CD4-positive, alpha-beta T cell treated with Interferon alpha-2 for 1 hour (primary cell): Measurements from ENCODE around the gene KRTAP9-4.
"Not testable (repeated sequence)": the region's sequence is repeated elsewhere in the genome, so short reads cannot be mapped to it uniquely, and the experiment has no call there.

Experiments used
- DNase-seq, 2 donors: peaks; one replicate each; pipeline ENCODE4 v3.0.0-alpha.2; 2020 to 2022

Gene KRTAP9-4

GRCh38 chr17:41249637-41250240, at the start of gene KRTAP9-4:
Gene KRTAP9-4, plus strand, starts transcription at chr17:41249687. Its CDS starts 34 bp downstream, at chr17:41249721.
- not testable (repeated sequence) for DNase-seq

DNA sequence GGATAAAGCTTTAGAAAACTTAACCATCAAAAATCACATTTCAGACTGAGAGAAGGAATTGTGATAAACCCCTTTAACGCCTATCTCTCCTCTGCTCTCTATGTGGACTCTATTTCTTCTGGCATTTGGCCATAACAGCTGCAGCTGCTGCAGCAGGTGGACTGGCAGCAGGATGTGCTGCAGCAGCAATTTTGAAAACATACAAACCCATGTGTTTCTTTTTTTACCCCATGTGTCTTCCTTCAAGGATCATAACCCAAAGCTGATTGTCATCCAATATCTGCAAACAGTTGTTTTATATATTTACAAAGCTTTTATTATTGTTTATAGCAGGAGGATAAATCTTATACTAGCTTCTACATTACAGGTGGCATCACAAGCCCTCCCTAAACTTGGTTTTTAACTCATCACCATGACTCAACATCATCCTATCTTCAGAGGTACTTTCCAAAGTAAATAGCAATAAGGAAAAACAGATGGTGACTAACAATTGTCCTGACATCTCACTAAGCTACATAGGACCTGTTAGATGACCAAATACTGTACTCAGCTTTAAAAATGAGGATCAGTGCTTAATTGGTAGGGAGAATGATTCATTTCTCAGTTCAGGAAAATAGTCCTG, 37.5 kb upstream of the KRTAP9-4 start:
- no peak for DNase-seq

- DNase-seq: no peak
Observed at GRCh38 chr17:41212524-41213169, 36.8 kb upstream of the KRTAP9-4 start.

- no peak for DNase-seq
Observed at GRCh38 chr17:41215681-41216080, 33.8 kb upstream of the KRTAP9-4 start.

GRCh38 chr17:41223821-41224220, 25.7 kb upstream of the KRTAP9-4 start:
- DNase-seq: no peak

GRCh38 chr17:41226051-41226450, 23.4 kb upstream of the KRTAP9-4 start:
- no peak for DNase-seq

DNA sequence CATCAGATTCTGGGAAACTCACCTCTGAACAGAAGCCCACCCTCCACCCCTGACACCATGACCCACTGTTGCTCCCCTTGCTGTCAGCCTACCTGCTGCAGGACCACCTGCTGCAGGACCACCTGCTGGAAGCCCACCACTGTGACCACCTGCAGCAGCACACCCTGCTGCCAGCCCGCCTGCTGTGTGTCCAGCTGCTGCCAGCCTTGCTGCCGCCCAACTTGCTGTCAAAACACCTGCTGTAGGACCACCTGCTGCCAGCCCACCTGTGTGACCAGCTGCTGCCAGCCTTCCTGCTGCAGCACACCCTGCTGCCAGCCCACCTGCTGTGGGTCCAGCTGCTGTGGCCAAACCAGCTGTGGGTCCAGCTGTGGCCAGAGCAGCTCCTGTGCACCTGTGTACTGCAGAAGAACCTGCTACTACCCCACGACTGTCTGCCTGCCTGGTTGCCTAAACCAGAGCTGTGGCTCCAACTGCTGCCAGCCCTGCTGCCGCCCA, 22.8 kb upstream of the KRTAP9-4 start, which contains the start of gene KRTAP9-2:
KRTAP9-2 (plus strand) TSS at position 51 of the 498 bp plus-strand sequence; CDS start at position 58, 7 bp downstream.
- not testable (repeated sequence) for DNase-seq

DNA sequence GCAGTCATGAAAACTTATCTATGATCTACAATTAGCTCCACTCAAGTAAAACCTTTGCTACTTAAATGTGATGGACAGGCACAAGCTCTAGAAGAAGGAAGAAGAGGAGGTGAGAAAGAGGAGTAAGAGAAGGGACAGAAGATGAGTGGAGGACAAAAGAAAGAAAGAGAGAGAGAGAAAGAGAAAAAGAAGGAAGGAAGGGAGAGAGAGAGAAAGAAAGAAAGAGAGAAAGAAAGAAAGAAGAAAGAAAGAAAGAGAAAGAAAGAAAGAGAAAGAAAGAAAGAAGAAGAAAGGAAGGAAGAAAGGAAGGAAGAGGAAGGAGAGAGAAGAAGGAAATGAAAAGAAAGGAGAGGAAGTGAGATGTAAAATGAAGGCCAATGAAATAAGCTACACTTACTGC, 19.4 kb upstream of the KRTAP9-4 start:
- no peak for DNase-seq

DNA sequence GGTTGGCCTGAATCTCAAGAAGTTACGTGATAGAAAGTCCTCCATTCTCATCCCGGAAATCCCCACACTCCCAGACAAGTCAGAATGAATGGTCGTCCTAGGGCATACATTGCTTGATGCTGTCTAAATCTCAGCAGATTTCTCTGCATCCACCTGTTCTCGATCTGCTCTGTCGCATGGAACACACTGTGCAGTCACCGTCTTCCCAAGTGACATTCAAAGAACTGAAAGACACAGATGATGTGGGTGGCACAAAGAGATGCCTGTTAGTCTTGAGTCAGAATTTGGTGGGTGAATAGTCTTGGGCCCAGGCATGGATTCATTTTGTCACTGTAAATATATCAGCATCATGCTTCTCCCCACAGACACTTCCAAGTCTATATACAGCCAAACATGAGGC, 17.8 kb upstream of the KRTAP9-4 start:
- DNase-seq: no peak

GRCh38 chr17:41232399-41233105, 16.9 kb upstream of the KRTAP9-4 start, which contains the start of gene KRTAP9-3:
Gene KRTAP9-3, plus strand, starts transcription at chr17:41232449. Its CDS starts 53 bp downstream, at chr17:41232502.
- DNase-seq: not testable (repeated sequence)

- DNase-seq: not testable (repeated sequence)
Observed at GRCh38 chr17:41237116-41237515, 12.4 kb upstream of the KRTAP9-4 start.

DNA sequence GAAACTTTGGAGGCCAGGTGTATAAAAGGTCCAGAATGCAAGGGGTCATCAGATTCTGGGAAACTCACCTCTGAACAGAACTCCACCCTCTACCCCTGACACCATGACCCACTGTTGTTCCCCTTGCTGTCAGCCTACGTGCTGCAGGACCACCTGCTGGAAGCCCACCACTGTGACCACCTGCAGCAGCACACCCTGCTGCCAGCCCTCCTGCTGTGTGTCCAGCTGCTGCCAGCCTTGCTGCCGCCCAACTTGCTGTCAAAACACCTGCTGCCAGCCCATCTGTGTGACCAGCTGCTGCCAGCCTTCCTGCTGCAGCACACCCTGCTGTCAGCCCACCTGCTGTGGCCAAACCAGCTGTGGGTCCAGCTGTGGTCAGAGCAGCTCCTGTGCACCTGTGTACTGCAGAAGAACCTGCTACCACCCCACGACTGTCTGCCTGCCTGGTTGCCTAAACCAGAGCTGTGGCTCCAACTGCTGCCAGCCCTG, 11.5 kb upstream of the KRTAP9-4 start, which contains the start of gene KRTAP9-8:
KRTAP9-8 (plus strand) TSS at position 51 of the 489 bp plus-strand sequence; CDS start at position 104, 53 bp downstream.
- not testable (repeated sequence) for DNase-seq

DNA sequence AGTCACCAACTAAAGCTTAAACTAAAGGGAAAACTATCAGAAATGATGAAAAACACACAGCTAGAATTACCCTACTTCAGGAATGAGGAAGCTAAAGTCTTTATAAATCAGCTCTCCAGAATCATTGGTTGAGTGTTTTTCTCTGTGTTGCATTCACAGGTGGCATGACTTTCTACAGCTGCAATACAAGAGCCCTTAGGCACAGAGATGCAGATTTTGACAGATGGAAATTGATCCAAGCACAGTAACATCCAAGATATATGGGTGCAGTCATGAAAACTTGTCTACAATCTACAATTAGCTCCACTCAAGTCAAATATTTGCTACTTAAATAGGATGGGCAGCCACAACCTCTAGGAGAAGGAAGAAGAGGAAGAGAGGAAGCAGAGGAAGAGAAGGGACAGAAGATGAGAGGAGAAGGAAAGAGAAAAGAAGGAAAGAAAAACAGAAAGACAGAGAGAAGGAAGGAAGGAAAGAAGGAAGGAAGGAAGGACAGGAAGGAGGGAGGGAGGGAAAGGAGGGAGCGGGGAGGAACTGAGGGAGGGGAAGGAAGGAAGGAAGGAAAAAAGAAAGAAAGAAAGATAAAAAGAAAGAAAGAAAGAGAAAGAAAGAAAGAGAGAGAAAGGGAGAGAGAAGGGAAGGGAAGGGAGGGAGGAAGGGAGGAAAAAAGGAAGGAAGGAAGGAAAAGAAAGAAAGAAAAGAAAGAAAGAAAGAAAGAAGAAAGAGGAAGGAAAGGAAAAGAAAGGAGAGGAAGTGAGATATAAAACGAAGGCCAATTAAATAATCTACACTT, 2.3 kb upstream of the KRTAP9-4 start:
- not testable (repeated sequence) for DNase-seq

DNA sequence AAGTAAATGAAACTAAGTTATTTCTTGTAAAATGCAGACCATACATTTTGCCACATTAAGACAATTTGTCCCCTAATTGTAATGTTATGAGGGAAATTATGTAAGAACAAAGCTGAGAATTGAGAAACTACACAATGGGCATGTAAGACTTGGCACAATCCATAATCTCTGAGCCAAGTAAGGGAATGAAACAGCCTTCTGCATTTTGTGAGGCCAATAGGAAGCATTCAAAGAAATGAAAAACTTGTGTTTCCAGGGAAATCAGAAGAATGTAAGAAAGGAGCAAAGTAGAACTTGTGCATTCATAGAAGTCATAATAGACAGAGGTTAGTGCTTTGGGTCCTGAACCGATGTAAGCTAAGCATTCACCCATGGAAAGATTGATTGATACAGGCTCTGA, 1.8 kb downstream of the KRTAP9-4 start:
- DNase-seq: no peak

DNA sequence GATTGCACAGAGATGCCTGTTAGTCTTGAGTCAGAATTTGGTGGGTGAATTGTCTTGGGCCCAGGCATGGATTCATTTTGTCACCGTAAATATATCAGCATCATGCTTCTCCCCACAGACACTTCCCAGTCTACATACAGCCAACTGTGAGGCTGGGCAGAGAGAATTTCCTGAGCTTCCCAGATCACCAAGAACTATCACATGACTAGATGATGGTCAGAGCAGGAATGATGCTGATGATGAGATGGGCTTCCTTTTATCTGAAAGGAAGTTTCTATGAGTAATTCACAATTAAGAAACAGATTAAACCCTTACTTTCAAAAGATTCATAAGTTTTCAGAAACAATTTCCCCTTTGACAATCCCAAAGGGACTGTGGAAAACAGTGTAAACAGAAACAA, 5.4 kb downstream of the KRTAP9-4 start:
- no peak for DNase-seq

GRCh38 chr17:41255381-41256290, 6.1 kb downstream of the KRTAP9-4 start, which contains the start of gene KRTAP9-9:
Gene KRTAP9-9, plus strand, starts transcription at chr17:41255384.
- not testable (repeated sequence) for DNase-seq

GRCh38 chr17:41256291-41256685, 6.8 kb downstream of the KRTAP9-4 start:
- DNase-seq: no peak

- no peak for DNase-seq
Observed at GRCh38 chr17:41258406-41258805, 8.9 kb downstream of the KRTAP9-4 start.

DNA sequence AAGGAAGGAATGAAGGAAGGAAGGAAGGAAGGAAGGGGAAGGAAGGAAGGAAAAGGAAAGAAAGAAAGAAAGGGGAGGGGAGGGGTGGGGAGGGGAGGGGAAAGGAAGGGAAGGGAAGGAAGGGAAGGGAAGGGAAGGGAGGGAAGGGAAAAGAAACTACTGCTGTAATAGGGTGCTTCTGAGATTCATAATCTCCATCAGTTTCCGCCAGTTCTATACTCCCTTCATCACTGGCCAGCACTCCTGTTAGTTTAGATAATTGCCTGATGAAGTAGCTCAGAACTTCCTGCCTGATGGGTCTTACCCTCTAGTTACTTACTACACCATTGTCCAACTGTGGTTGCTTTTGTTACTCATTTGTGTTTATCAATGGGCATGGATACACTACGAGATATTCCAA, 13.7 kb downstream of the KRTAP9-4 start:
- DNase-seq: no peak

GRCh38 chr17:41264599-41264998, 15.1 kb downstream of the KRTAP9-4 start:
- no peak for DNase-seq

- no peak for DNase-seq
Observed at GRCh38 chr17:41265078-41265477, 15.6 kb downstream of the KRTAP9-4 start, which contains the start of gene KRTAP9-6. Gene KRTAP9-6, plus strand, starts transcription at chr17:41265378. Its CDS starts 0 bp downstream, at chr17:41265378.
